Loucy (cell line): Measurements from ENCODE around the gene BIK.

Experiments used
- H2AFZ ChIP-seq: fragments of 200-600 bp; sonication (generic); 2 replicates; pipeline ENCODE4 v1.6.0; 2016; ENCODE audit warnings: antibody characterized with exemption, mild to moderate bottlenecking, low read length, moderate library complexity
- H3F3A ChIP-seq: fragments of 200-600 bp; 2 replicates; pipeline ENCODE4 v1.6.0; 2016; ENCODE audit warnings: antibody characterized with exemption, low read depth, mild to moderate bottlenecking
- H3K27me3 ChIP-seq: fragments of 200-600 bp; sonication (generic); 2 replicates; pipeline ENCODE4 v1.6.1; 2014; ENCODE audit warnings: low read length, mild to moderate bottlenecking; ENCODE audit not compliant: insufficient read depth, poor library complexity, severe bottlenecking
- H3K36me3 ChIP-seq: fragments of 200-600 bp; sonication (generic); 2 replicates; pipeline ENCODE4 v1.6.1; 2016; ENCODE audit warnings: low read length; ENCODE audit not compliant: insufficient read depth
- H3K4me1 ChIP-seq: fragments of 200-600 bp; sonication (generic); 2 replicates; pipeline ENCODE4 v1.5.1; 2014; ENCODE audit warnings: low read length, mild to moderate bottlenecking; ENCODE audit not compliant: insufficient read depth, poor library complexity, severe bottlenecking
- H3K4me2 ChIP-seq: fragments of 200-600 bp; sonication (generic); 2 replicates; pipeline ENCODE4 v1.6.0; 2014; ENCODE audit warnings: antibody characterized with exemption, low read length, low read depth, mild to moderate bottlenecking; ENCODE audit not compliant: poor library complexity, severe bottlenecking
- H3K4me3 ChIP-seq: fragments of 200-600 bp; sonication (generic); 2 replicates; pipeline ENCODE4 v1.5.1; 2014; ENCODE audit warnings: low read length, mild to moderate bottlenecking, mixed read lengths; ENCODE audit not compliant: poor library complexity, severe bottlenecking
- H3K79me2 ChIP-seq: fragments of 200-600 bp; sonication (generic); 2 replicates; pipeline ENCODE4 v1.6.1; 2014; ENCODE audit warnings: low read length; ENCODE audit not compliant: insufficient read depth
- H3K9ac ChIP-seq: fragments of 200-600 bp; sonication (generic); 2 replicates; pipeline ENCODE4 v1.6.0; 2014; ENCODE audit warnings: mild to moderate bottlenecking, low read depth, low read length, moderate library complexity; ENCODE audit not compliant: poor library complexity, severe bottlenecking
- H3K9me2 ChIP-seq: fragments of 200-600 bp; sonication (generic); replicated peaks from 2 replicates; pipeline ENCODE4 v1.6.1; 2016; ENCODE audit warnings: low read depth, low read length, mixed read lengths
- H3K9me3 ChIP-seq: fragments of 200-600 bp; sonication (generic); 2 replicates; pipeline ENCODE4 v1.6.1; 2014; ENCODE audit warnings: mild to moderate bottlenecking, antibody characterized with exemption, low read length, low read depth; ENCODE audit not compliant: insufficient read depth
- H4K20me1 ChIP-seq: fragments of 200-600 bp; sonication (generic); 2 replicates; pipeline ENCODE4 v1.6.0; 2014; ENCODE audit warnings: antibody characterized with exemption, low read length, mild to moderate bottlenecking; ENCODE audit not compliant: insufficient read depth, poor library complexity, severe bottlenecking
- EZH2phosphoT487 ChIP-seq: fragments of 200-600 bp; IDR thresholded peaks from 2 replicates; pipeline ENCODE4 v1.6.1; 2018; ENCODE audit warnings: antibody characterized with exemption, mild to moderate bottlenecking, moderate library complexity, borderline replicate concordance
- TF ChIP-seq, protein P1 (sequence below): fragments of 200-600 bp; sonication (generic); conservative IDR thresholded peaks from 2 replicates; pipeline ENCODE4 v1.5.1; 2014; ENCODE audit warnings: mild to moderate bottlenecking, antibody characterized with exemption, low read length

Gene BIK

DNA sequence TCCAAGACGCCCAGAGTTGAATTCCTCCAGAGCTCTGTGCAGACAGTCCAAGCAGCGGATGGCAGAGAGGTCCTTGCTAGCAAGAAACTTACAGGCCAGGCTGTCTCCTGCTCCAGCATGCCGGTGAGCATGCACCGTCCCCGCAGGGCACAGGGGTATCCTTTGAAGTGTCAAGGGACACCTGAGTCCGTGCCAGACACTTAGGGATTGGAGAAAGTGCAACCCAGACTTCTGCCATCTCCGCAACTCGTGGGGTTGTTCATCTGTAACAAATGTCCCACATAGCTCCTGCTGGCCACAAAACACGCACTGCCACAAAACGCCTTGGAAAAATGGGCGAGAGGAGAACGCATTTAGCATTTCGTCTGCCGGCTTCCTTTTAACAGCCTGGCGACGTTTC, 54.1 kb downstream of the BIK start:
- Histone ChIP-seq H3K4me3 (no peak overlapping the region), H3K4me1 (no peaks in the 10 kb centered on the region), H3K4me2 (no peak overlapping the region), H3K79me2 (no peaks in the 10 kb centered on the region), H3K27me3 (no peaks in the 10 kb centered on the region), H3F3A (no peaks in the 10 kb centered on the region), H3K9me3 (no peaks in the 10 kb centered on the region), H3K9me2 (no peaks in the 10 kb centered on the region), H2AFZ (no peak overlapping the region), H4K20me1 (no peaks in the 10 kb centered on the region), H3K36me3 (peaks cover 8% of the 10 kb centered on the region; the same call in 1 of the 2 replicates), H3K9ac (no peak overlapping the region)
- TF ChIP-seq EZH2phosphoT487 = no peak
- TF ChIP-seq, protein P1, sequence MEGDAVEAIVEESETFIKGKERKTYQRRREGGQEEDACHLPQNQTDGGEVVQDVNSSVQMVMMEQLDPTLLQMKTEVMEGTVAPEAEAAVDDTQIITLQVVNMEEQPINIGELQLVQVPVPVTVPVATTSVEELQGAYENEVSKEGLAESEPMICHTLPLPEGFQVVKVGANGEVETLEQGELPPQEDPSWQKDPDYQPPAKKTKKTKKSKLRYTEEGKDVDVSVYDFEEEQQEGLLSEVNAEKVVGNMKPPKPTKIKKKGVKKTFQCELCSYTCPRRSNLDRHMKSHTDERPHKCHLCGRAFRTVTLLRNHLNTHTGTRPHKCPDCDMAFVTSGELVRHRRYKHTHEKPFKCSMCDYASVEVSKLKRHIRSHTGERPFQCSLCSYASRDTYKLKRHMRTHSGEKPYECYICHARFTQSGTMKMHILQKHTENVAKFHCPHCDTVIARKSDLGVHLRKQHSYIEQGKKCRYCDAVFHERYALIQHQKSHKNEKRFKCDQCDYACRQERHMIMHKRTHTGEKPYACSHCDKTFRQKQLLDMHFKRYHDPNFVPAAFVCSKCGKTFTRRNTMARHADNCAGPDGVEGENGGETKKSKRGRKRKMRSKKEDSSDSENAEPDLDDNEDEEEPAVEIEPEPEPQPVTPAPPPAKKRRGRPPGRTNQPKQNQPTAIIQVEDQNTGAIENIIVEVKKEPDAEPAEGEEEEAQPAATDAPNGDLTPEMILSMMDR = no peak

DNA sequence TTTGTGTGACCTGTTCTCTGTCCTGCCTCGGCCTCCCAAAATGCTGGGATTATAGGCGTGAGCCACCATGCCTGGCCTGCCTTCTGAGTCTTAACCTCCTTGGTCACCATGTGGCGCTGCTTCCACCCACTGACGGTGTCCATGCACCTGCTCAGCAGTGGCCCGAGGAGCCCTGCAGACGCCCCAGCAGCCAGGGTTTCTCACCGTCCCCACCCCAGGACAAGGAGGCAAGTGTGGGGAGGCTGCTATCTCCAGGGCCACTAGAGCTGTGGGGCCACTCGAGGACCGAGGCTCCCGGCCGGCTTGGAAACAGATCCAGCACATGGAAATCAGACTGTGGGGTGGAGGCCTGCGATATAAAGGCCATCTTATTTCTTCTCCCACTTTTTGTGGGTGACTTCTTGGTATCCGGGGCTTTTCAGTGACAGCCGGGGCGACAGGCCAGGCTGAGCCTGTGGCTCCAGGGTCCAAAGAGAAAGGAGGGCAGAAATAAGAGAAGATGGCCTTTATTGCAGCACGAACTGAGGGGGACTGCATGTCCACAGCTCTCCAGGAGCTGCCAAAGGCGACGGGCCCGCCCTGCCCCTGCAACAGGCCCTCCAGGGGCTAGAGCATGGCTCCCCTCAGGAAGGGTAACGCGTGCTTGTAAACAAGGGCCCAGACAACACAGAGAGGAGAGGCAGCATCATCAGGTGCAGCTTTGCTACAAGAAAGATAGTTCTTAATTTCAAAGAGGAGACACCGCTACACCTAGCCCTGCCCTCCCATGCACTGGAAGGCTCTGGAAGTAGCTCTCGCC, 55.8 kb downstream of the BIK start:
- Histone ChIP-seq H2AFZ (no peak overlapping the region), H3F3A (no peaks in the 10 kb centered on the region), H3K4me1 (peaks cover 16% of the 10 kb centered on the region), H3K9me3 (no peaks in the 10 kb centered on the region), H3K9me2 (no peaks in the 10 kb centered on the region), H3K36me3 (peaks cover 5% of the 10 kb centered on the region; the same call in 1 of the 2 replicates), H4K20me1 (no peaks in the 10 kb centered on the region), H3K79me2 (no peaks in the 10 kb centered on the region), H3K27me3 (no peaks in the 10 kb centered on the region), H3K4me3 (no peak overlapping the region), H3K9ac (no peak overlapping the region), H3K4me2 (no peak overlapping the region)
- no peak for TF ChIP-seq EZH2phosphoT487
- TF ChIP-seq, protein P1 = no peak

DNA sequence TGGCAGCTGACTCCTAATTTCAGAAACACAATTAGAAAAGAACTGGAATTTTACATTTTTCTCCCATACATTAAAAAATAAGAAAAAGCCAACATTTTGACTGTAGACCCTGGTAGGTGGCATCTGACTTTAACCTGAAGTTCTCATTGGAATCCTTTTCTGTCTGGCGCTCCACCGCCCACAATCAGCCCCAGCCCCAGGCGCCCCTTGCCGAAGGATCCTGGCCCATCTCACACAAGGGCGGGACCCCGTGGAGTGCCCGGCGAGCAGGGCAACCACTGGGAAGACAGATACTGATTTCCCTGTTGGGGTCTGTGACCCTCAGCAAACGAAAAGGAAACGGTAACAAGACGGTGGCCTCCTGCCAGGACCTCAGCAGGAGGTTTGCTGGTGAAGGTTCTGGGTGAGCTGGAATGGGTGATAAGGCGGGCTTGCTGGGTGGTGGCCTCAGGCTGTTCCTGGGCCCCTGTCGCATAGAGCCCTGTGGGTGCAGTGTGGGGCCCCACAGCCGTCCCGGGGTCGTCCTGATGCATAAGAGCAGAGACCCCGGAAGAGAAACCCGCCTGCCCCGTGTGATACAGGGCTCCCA, 56.5 kb downstream of the BIK start:
- Histone ChIP-seq H3K9me2 (no peaks in the 10 kb centered on the region), H3K9ac (no peak overlapping the region), H2AFZ (no peak overlapping the region), H3F3A (no peaks in the 10 kb centered on the region), H3K9me3 (no peaks in the 10 kb centered on the region), H3K4me3 (no peak overlapping the region), H4K20me1 (no peaks in the 10 kb centered on the region), H3K4me2 (no peak overlapping the region), H3K4me1 (peaks cover 23% of the 10 kb centered on the region), H3K36me3 (peaks cover 5% of the 10 kb centered on the region; the same call in 1 of the 2 replicates), H3K79me2 (no peaks in the 10 kb centered on the region), H3K27me3 (no peaks in the 10 kb centered on the region)
- TF ChIP-seq EZH2phosphoT487 = no peak
- TF ChIP-seq, protein P1 = no peak
